Uterus (tissue), 2 donors: ENCODE measurements around the gene DPYSL5.

ENCODE experiments used
- CTCF ChIP-seq, 4 experiments: fragments of 200-600 bp in 2 of 4; fragments of 450-650 bp in 2 of 4; sonication (generic) in 2 of 4; IDR thresholded peaks; one replicate each; pipeline ENCODE4 v1.5.1; 2016 to 2019; ENCODE audit warnings: antibody characterized with exemption in 4 of 4, mild to moderate bottlenecking in 2 of 4, moderate library complexity in 1 of 4
- POLR2A ChIP-seq, 2 donors: fragments of 450-650 bp; IDR thresholded peaks; one replicate each; pipeline ENCODE4 v1.6.1; 2016; ENCODE audit warnings: antibody characterized with exemption in 2 of 2, mild to moderate bottlenecking in 1 of 2, moderate library complexity in 1 of 2

GRCh38 chr2:26805241-26805676 is 42.7 kb upstream of the DPYSL5 start:
- TF ChIP-seq POLR2A (IDR thresholded peaks at IDR 0.05) (no peak), CTCF (IDR thresholded peaks at IDR 0.05) (no peak)
